Psoas muscle (tissue), 8 donors: Measurements from ENCODE around the gene FOXI1. TPM values are rescaled to one million over a fixed set of nuclear protein-coding genes. Genes with fewer than 3 reads are reported as not detected.
"Not testable (repeated sequence)": the region's sequence is repeated elsewhere in the genome, so short reads cannot be mapped to it uniquely, and the experiment has no call there.

Source experiments
- ATAC-seq, 4 donors: fragments of 200-7000 bp; cut with Tn5 transposase; one replicate each; pipeline ENCODE4 v1.9.1; 2020; ENCODE audit warnings: moderate library complexity in 3 of 4, mild to moderate bottlenecking in 2 of 4
- DNase-seq, 2 donors: peaks; one replicate each; pipeline ENCODE4 v3.0.0-alpha.2; 2020
- H3K27ac ChIP-seq: fragments of 200-600 bp; one replicate; pipeline ENCODE4 v1.8.0; 2022
- H3K27me3 ChIP-seq, 3 donors: fragments of 200-600 bp in 1 of 3; one replicate each; pipeline versions ENCODE4 v1.6.1 to v1.8.0; 2013 to 2022; ENCODE audit warnings: low read length in 2 of 3, mild to moderate bottlenecking in 2 of 3, moderate library complexity in 1 of 3; ENCODE audit not compliant: insufficient read depth in 3 of 3
- H3K36me3 ChIP-seq, 2 donors: fragments of 200-600 bp in 1 of 2; one replicate each; pipeline versions ENCODE4 v1.6.1 to v1.8.0; 2013 to 2022; ENCODE audit warnings: low read depth in 1 of 2, mild to moderate bottlenecking in 1 of 2, moderate library complexity in 1 of 2; ENCODE audit not compliant: insufficient read depth in 1 of 2
- H3K4me1 ChIP-seq: fragments of 200-600 bp; one replicate; pipeline ENCODE4 v1.8.0; 2022
- H3K4me3 ChIP-seq: fragments of 200-600 bp; one replicate; pipeline ENCODE4 v1.8.0; 2022; ENCODE audit warnings: mild to moderate bottlenecking
- H3K9me3 ChIP-seq: fragments of 200-600 bp; one replicate; pipeline ENCODE4 v1.8.0; 2022
- CTCF ChIP-seq: fragments of 200-600 bp; IDR thresholded peaks from one replicate; pipeline ENCODE4 v1.8.0; 2022; ENCODE audit warnings: antibody characterized with exemption
- WGBS, 3 donors: extraction: QIAGEN DNeasy Blood & Tissue Kit; methylation state at CpG; one replicate each; pipeline versions ENCODE4 v1.1.6 to v1.1.7; 2013; 5-methylcytosine and 5-hydroxymethylcytosine counted together
- intact Hi-C, 2 donors: fragments of 100-400 bp; cut with DNase I; formaldehyde crosslinking; loops; one replicate each; pipeline versions ENCODE4 v1.11.0 to v1.14.2; 2022
- polyA plus RNA-seq, 3 donors: library from polyadenylated mRNA; stranded (reverse); fragments of 200-250 nt; gene quantifications; one replicate each; pipeline ENCODE4 v1.2.3, GENCODE V29; 2013
- total RNA-seq, 4 donors: library from RNA; stranded (reverse); fragmentation: NEBNext Ultra II Directional in 2 of 4; extraction: Animal tissue kit (Norgen Biotek cat#: 25700) in 2 of 4; gene quantifications; one replicate each; pipeline versions ENCODE4 v1.2.1 to v1.2.4, GENCODE V29; 2021 to 2023
- donor health status: healthy with polysubstance abuse.
- donor health status: DM: no; HTN: no; CAD: no; lungs with moderate emphysema.
- donor health status: Bipolar disorder and iron deficiency.
- donor health status: healthy.
- donor health status: DM: yes; HTN: yes; CAD: no.
- donor health status: DM: no; HTN: no; CAD: no.
- donor health status: DM: no; HTN: no; CAD: no.
- donor health status: DM: yes; HTN: yes; CAD: no.

FOXI1 gene
- total and polyA plus RNA-seq, 7 donors = not detected

- no peaks in the 10 kb centered on the region for H3K4me1 ChIP-seq
- H3K27ac ChIP-seq = no peak overlapping the region
- ATAC-seq (no peak), DNase-seq (no peak)
- no peak overlapping the region for H3K4me3 ChIP-seq
- 68 to 79% (median 69%) methylated on average over 9 of the region's 9 CpGs for WGBS, 3 donors
- peaks cover 0 to 3% (median 0%) of the 10 kb centered on the region in 3 donors for H3K27me3 ChIP-seq
- no peaks in the 10 kb centered on the region for H3K36me3 ChIP-seq
- TF ChIP-seq CTCF = no peak
- intact Hi-C loops = no loop called here
- no peaks in the 10 kb centered on the region for H3K9me3 ChIP-seq
These were observed 34.2 kb downstream of the FOXI1 start for GRCh38 chr5:170139786-170140335.

GRCh38 chr5:170141196-170141595, 35.5 kb downstream of the FOXI1 start:
- H3K36me3 ChIP-seq, H3K4me1 ChIP-seq, H3K4me3 ChIP-seq, H3K27me3 ChIP-seq, H3K9me3 ChIP-seq, ATAC-seq, intact Hi-C loops, H3K27ac ChIP-seq, DNase-seq: not testable (repeated sequence)
- 74 to 77% (median 77%) methylated on average over 7 of the region's 7 CpGs for WGBS, 3 donors

- no peak for TF ChIP-seq CTCF
- H3K27ac ChIP-seq = no peak overlapping the region
- H3K27me3 ChIP-seq = peaks cover 0 to 3% (median 0%) of the 10 kb centered on the region in 3 donors
- DNase-seq (no peak), ATAC-seq (no peak)
- H3K4me3 ChIP-seq = no peak overlapping the region
- 88 to 94% (median 89%) methylated on average over 14 of the region's 14 CpGs for WGBS, 3 donors
- H3K4me1 ChIP-seq = no peaks in the 10 kb centered on the region
- H3K36me3 ChIP-seq = no peaks in the 10 kb centered on the region
- intact Hi-C loops = no loop called here
- H3K9me3 ChIP-seq = no peaks in the 10 kb centered on the region
These were observed 35.9 kb downstream of the FOXI1 start for GRCh38 chr5:170141636-170142035.

- WGBS, 3 donors = 89 to 97% (median 93%) methylated on average over 1 of the region's 1 CpG
- H3K27me3 ChIP-seq = peaks cover 0 to 3% (median 0%) of the 10 kb centered on the region in 3 donors
- intact Hi-C loops = no loop called here
- no peak for ATAC-seq
- H3K4me1 ChIP-seq = no peaks in the 10 kb centered on the region
- no peak for TF ChIP-seq CTCF
- no peak for DNase-seq
- no peak overlapping the region for H3K27ac ChIP-seq
- H3K9me3 ChIP-seq = no peaks in the 10 kb centered on the region
- no peaks in the 10 kb centered on the region for H3K36me3 ChIP-seq
- H3K4me3 ChIP-seq = no peak overlapping the region
These were observed 36.5 kb downstream of the FOXI1 start for GRCh38 chr5:170142196-170142595.

GRCh38 chr5:170143091-170143490, 37.4 kb downstream of the FOXI1 start:
- WGBS, 3 donors = 60 to 77% (median 65%) methylated on average over 7 of the region's 7 CpGs
- TF ChIP-seq CTCF = no peak
- Histone ChIP-seq H3K27ac (no peak overlapping the region), H3K4me1 (no peaks in the 10 kb centered on the region), H3K36me3 (no peaks in the 10 kb centered on the region), H3K9me3 (no peaks in the 10 kb centered on the region), H3K27me3 (peaks cover 0 to 3% (median 0%) of the 10 kb centered on the region in 3 donors), H3K4me3 (no peak overlapping the region)
- intact Hi-C loops = no loop called here
- ATAC-seq (no peak), DNase-seq (no peak)
